HepG2 (cell line): Measurements from ENCODE around the gene ZNF132. TPM values are rescaled to one million over a fixed set of nuclear protein-coding genes. Genes with fewer than 3 reads are reported as not detected.

ENCODE experiments used
- ATAC-seq: fragments of 200-7000 bp; cut with Tn5 transposase; 3 replicates; pipeline ENCODE4 v1.9.1; 2020; ENCODE audit warnings: mild to moderate bottlenecking, moderate library complexity
- BruUV-seq: library from RNA; stranded (reverse); fragments of 400-500 nt; replicated peaks from 2 replicates; lab custom pipeline; 2021; lab: Mats Ljungman, UMichigan
- CTCF ChIA-PET: fragments of 300-600 bp; formaldehyde crosslinking; extraction: SDS; loops from one replicate; lab custom pipeline; 2021; ENCODE audit warnings: low total read pairs, inconsistent platforms, low intra/inter-chr PET ratio; lab: Yijun Ruan, JAX
- POLR2A ChIA-PET: fragments of 350-600 bp; sonication (Branson Sonifier 250); formaldehyde crosslinking; loops from one replicate; lab custom pipeline; 2020; ENCODE audit warnings: antibody characterized with exemption, inconsistent platforms; lab: Yijun Ruan, JAX
- DNase-seq: peaks from one replicate; pipeline ENCODE4 v3.0.0-alpha.2; 2015; ENCODE audit warnings: low spot score
- FAIRE-seq: peaks from 3 replicates; lab custom pipeline; 2011; peaks lifted over from hg19 to GRCh38; lab: Jason Lieb, UNC
- H2AFZ ChIP-seq: one replicate; pipeline ENCODE4 v1.6.1; 2011; ENCODE audit warnings: low read length, inconsistent platforms
- H3K27ac ChIP-seq: fragments of 300-600 bp; 3 replicates; pipeline ENCODE4 v1.8.0; 2011; ENCODE audit warnings: mixed run types, mild to moderate bottlenecking, mixed read lengths, low read length, inconsistent platforms; ENCODE audit not compliant: insufficient read depth; ENCODE audit errors: extremely low read length
- H3K27me3 ChIP-seq, 2 experiments: fragments of 200-600 bp in 1 of 2; 2 replicates in 1 of 2; 3 replicates in 1 of 2; pipeline versions ENCODE4 v1.6.0 to v1.8.0; 2011; ENCODE audit warnings: low read length in 2 of 2, mild to moderate bottlenecking in 2 of 2, moderate library complexity in 2 of 2, inconsistent platforms in 1 of 2; ENCODE audit not compliant: insufficient read depth in 2 of 2, control insufficient read depth in 1 of 2
- H3K36me3 ChIP-seq, 2 experiments: fragments of 200-600 bp in 1 of 2; replicated peaks in 1 of 2; 2 replicates in 1 of 2; 3 replicates in 1 of 2; pipeline versions ENCODE4 v1.5.1 to v1.8.0; 2011; ENCODE audit warnings: low read length in 2 of 2, inconsistent platforms in 1 of 2; ENCODE audit not compliant: insufficient read depth in 2 of 2, control insufficient read depth in 1 of 2
- H3K4me1 ChIP-seq: 2 replicates; pipeline ENCODE4 v1.5.1; 2012; ENCODE audit warnings: low read length, inconsistent platforms; ENCODE audit not compliant: insufficient read depth
- H3K4me2 ChIP-seq: 2 replicates; pipeline ENCODE4 v1.6.0; 2011; ENCODE audit warnings: low read depth, low read length, inconsistent platforms
- H3K4me3 ChIP-seq, 3 experiments: fragments of 200-600 bp in 1 of 3; sonication (generic), shearing (Covaris generic) in 1 of 3; replicated peaks in 1 of 3; 2 replicates each; pipeline ENCODE4 v1.5.1; 2011 to 2016; ENCODE audit warnings: low read length in 3 of 3, inconsistent platforms in 2 of 3, low read depth in 2 of 3, mild to moderate bottlenecking in 2 of 3, control low read depth in 1 of 3, mixed read lengths in 1 of 3; ENCODE audit not compliant: insufficient read depth in 1 of 3
- H3K79me2 ChIP-seq: one replicate; pipeline ENCODE4 v1.6.1; 2011; ENCODE audit warnings: low read length, inconsistent platforms; ENCODE audit not compliant: insufficient read depth
- H3K9ac ChIP-seq: 2 replicates; pipeline ENCODE4 v1.6.0; 2011; ENCODE audit warnings: mild to moderate bottlenecking, low read depth, low read length, inconsistent platforms; ENCODE audit not compliant: insufficient read depth
- H3K9me3 ChIP-seq: 2 replicates; pipeline ENCODE4 v1.5.1; 2012; ENCODE audit warnings: mild to moderate bottlenecking, low read length
- H4K20me1 ChIP-seq: 2 replicates; pipeline ENCODE4 v1.6.0; 2011; ENCODE audit warnings: inconsistent platforms, mild to moderate bottlenecking, low read length, moderate library complexity; ENCODE audit not compliant: insufficient read depth
- MAFF ChIP-seq: IDR thresholded peaks from 2 replicates; pipeline ENCODE4 v1.6.1; 2011; ENCODE audit warnings: low read depth, low read length, improper control_type of control experiment
- MAFK ChIP-seq, 2 experiments: IDR thresholded peaks in 1 of 2; conservative IDR thresholded peaks in 1 of 2; 2 replicates each; pipeline ENCODE4 v1.6.1; 2011; ENCODE audit warnings: improper control_type of control experiment in 2 of 2, low read length in 2 of 2
- NFKBIZ ChIP-seq: IDR thresholded peaks from 2 replicates; pipeline ENCODE4 v1.6.1; 2018; ENCODE audit warnings: missing genetic modification reagents, missing compliant biosample characterization
- POLR2A ChIP-seq, 2 experiments: IDR thresholded peaks; 2 replicates each; pipeline ENCODE4 v1.6.1; 2011; ENCODE audit warnings: low read depth in 2 of 2, low read length in 2 of 2, mild to moderate bottlenecking in 1 of 2, moderate library complexity in 1 of 2; ENCODE audit not compliant: insufficient read depth in 1 of 2
- RBFOX2 ChIP-seq: fragments of 200-400 bp; formaldehyde crosslinking; IDR thresholded peaks from 2 replicates; pipeline ENCODE4 v1.6.1; 2017; ENCODE audit warnings: low read depth, mild to moderate bottlenecking, low read length
- ZNF343 ChIP-seq: sonication (generic); formaldehyde crosslinking; IDR thresholded peaks from 2 replicates; pipeline ENCODE4 v1.4.0; 2020; ENCODE audit warnings: mild to moderate bottlenecking, missing genetic modification reagents
- ZNF382 ChIP-seq: sonication (generic); formaldehyde crosslinking; IDR thresholded peaks from 2 replicates; pipeline ENCODE4 v1.5.0; 2020; ENCODE audit warnings: missing genetic modification reagents, mild to moderate bottlenecking, borderline replicate concordance
- ZNF572 ChIP-seq: sonication (generic); formaldehyde crosslinking; IDR thresholded peaks from 2 replicates; pipeline ENCODE4 v1.5.1; 2020; ENCODE audit warnings: mild to moderate bottlenecking, missing genetic modification reagents
- WGBS: methylation state at CpG from one replicate; pipeline ENCODE4 v1.1.6; 2017; ENCODE audit warnings: low lambda C conversion rate; 5-methylcytosine and 5-hydroxymethylcytosine counted together
- in situ Hi-C: cut with HindIII; loops from 2 replicates; pipeline ENCODE4 v1.10.0; 2017; ENCODE audit warnings: low pct_unique_long_range_greater_than_20kb; ENCODE audit not compliant: extremely low pct_ligation_motif_present
- intact Hi-C: fragments of 100-400 bp; cut with micrococcal nuclease; formaldehyde crosslinking; loops from one replicate; pipeline ENCODE4 v1.10.0; 2022; ENCODE audit not compliant: unreplicated experiment
- polyA plus RNA-seq, 8 experiments: library from polyadenylated mRNA; depleted of rRNA in 3 of 8; stranded (reverse) in 7 of 8; unstranded in 1 of 8; fragments of >200 nt; fragmentation: Illumina TruSeq in 4 of 8; extraction: Trizol in 4 of 8; gene quantifications; 2 replicates each; pipeline versions ENCODE4 v1.2.1 to v1.2.3, GENCODE V29; 2011 to 2016; ENCODE audit warnings: low read depth in 4 of 8, missing spikeins in 1 of 8, mixed read lengths in 1 of 8; ENCODE audit not compliant: insufficient read depth in 1 of 8
- total RNA-seq, 5 experiments: library from RNA; depleted of rRNA; stranded (reverse); fragments of >200 nt; fragmentation: Illumina TruSeq; extraction: Trizol; gene quantifications; 2 replicates each; pipeline ENCODE4 v1.2.3, GENCODE V29; 2016; ENCODE audit warnings: low read depth in 1 of 5
- TF ChIP-seq, protein P1 (sequence below): sonication (generic); formaldehyde crosslinking; conservative IDR thresholded peaks from 2 replicates; pipeline ENCODE4 v1.4.0; 2020; ENCODE audit warnings: missing genetic modification reagents

ZNF132 gene
- total and polyA plus RNA-seq, 2 of the 13 experiments (the other 11 are each of a cell fraction or from before 2014, with no cell fraction given): not detected

DNA sequence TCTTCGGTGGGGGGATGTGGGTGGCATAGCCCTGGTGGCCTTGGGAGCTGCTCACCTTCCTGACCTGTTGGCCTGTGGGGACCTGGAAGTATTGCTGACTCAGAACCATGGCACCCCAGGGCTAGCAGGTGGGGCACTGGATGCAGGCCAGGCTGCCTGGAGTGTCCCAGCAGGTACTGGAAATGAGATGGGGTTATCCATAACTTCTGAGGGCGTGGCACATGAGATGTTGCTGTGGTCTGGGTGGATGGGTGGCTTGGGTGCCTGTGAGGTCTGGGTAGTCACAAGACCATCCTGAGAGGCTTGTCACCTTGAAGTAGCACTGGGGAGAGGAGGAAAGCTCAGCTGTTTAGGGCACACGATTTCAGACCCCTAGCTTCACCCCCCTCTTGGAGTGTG, 45.1 kb downstream of the ZNF132 start:
- Histone ChIP-seq H3K27ac (no peak overlapping the region), H3K4me2 (no peak overlapping the region), H3K36me3 (peaks cover 12 to 47% of the 10 kb centered on the region in 2 experiments), H3K9me3 (no peaks in the 10 kb centered on the region), H2AFZ (no peak overlapping the region), H3K4me1 (peaks cover 21% of the 10 kb centered on the region), H3K4me3 (no peak overlapping the region), H3K79me2 (peaks cover 14% of the 10 kb centered on the region), H3K9ac (no peak overlapping the region), H3K27me3 (no peaks in the 10 kb centered on the region), H4K20me1 (peaks cover 32% of the 10 kb centered on the region)
- DNase-seq (no peak), ATAC-seq (peak; percentile 1; the same call in 2 of the 3 replicates), FAIRE-seq (no peak)
- intact Hi-C loops (no loop called here), in situ Hi-C loops (no loop called here)
- CTCF ChIA-PET: no interaction called here
- peak; percentile 41 for TF ChIP-seq MAFF
- TF ChIP-seq, protein P1, sequence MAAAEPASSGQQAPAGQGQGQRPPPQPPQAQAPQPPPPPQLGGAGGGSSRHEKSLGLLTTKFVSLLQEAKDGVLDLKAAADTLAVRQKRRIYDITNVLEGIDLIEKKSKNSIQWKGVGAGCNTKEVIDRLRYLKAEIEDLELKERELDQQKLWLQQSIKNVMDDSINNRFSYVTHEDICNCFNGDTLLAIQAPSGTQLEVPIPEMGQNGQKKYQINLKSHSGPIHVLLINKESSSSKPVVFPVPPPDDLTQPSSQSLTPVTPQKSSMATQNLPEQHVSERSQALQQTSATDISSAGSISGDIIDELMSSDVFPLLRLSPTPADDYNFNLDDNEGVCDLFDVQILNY (CRISPR knock-in tag): no peak
- TF ChIP-seq POLR2A (IDR thresholded peaks at IDR 0.05; ENCODE audit: insufficient read depth in 1 of 2, low read depth in 2 of 2, low read length in 2 of 2): peak in 1 of 2 experiments; percentile 21; a peak in 1 of 4 replicates
- TF ChIP-seq MAFK (conservative IDR thresholded peaks at IDR 0.05 in 1 of 2, IDR thresholded peaks at IDR 0.05 in 1 of 2; ENCODE audit: low read length in 2 of 2): peak; percentile 38 to 60; a peak in 3 of 4 replicates
- 0 out of 2 replicates have a peak, but pooled peaks have one; percentile 33 for TF ChIP-seq ZNF343 (CRISPR knock-in tag)
- WGBS: 88% methylated on average over 1 of the region's 3 CpGs
- POLR2A ChIA-PET: no interaction called here
- BruUV-seq: no TSS peak

GRCh38 chr19:58393725-58394033, 46.3 kb downstream of the ZNF132 start:
- H3K9ac ChIP-seq: no peak overlapping the region
- BruUV-seq: no TSS peak
- ChIA-PET CTCF (no interaction called here), POLR2A (no interaction called here)
- H3K9me3 ChIP-seq: no peaks in the 10 kb centered on the region
- peaks cover 37% of the 10 kb centered on the region for H4K20me1 ChIP-seq
- no peak for DNase-seq
- in situ Hi-C loops: no loop called here
- 97% methylated on average over 4 of the region's 4 CpGs for WGBS
- no peak overlapping the region for H3K27ac ChIP-seq
- H3K4me2 ChIP-seq: no peak overlapping the region
- FAIRE-seq: no peak
- H3K79me2 ChIP-seq: peaks cover 23% of the 10 kb centered on the region
- no peaks in the 10 kb centered on the region for H3K27me3 ChIP-seq
- intact Hi-C loops: no loop called here
- peaks cover 12 to 53% of the 10 kb centered on the region in 2 experiments for H3K36me3 ChIP-seq
- H3K4me1 ChIP-seq: peaks cover 22% of the 10 kb centered on the region
- H3K4me3 ChIP-seq: no peak overlapping the region
- ATAC-seq: no peak
- no peak overlapping the region for H2AFZ ChIP-seq
- no peak for TF ChIP-seq NFKBIZ
- TF ChIP-seq ZNF572 (CRISPR knock-in tag): no peak
- TF ChIP-seq RBFOX2: peak; percentile 27; the same call in 1 of the 2 replicates
- TF ChIP-seq ZNF382 (CRISPR knock-in tag): no peak
